HepG2 (cell line): Measurements from ENCODE around the gene FUOM. TPM values are rescaled to one million over a fixed set of nuclear protein-coding genes. Genes with fewer than 3 reads are reported as not detected.

Experiments
- AGO2 ChIP-seq: fragments of 200-400 bp; formaldehyde crosslinking; optimal IDR thresholded peaks from 2 replicates; pipeline ENCODE3; 2017; ENCODE audit warnings: mild to moderate bottlenecking, low read depth, low read length, moderate library complexity
- ATF1 ChIP-seq: IDR thresholded peaks from 2 replicates; pipeline ENCODE4 v1.6.1; 2016; ENCODE audit warnings: mild to moderate bottlenecking, control low read depth
- CBX1 ChIP-seq: IDR thresholded peaks from one replicate; pipeline ENCODE4 v1.6.1; 2016; ENCODE audit warnings: antibody characterized with exemption, low read depth
- DZIP1 ChIP-seq: sonication (generic); formaldehyde crosslinking; IDR thresholded peaks from 2 replicates; pipeline ENCODE4 v1.5.0; 2020; ENCODE audit warnings: mild to moderate bottlenecking, missing genetic modification reagents
- EP300 ChIP-seq, 3 experiments: sonication (generic) in 1 of 3; formaldehyde crosslinking in 1 of 3; IDR thresholded peaks; 2 replicates each; pipeline versions ENCODE4 v1.5.1 to v1.6.1; 2011 to 2020; ENCODE audit warnings: low read depth in 2 of 3, low read length in 2 of 3, borderline replicate concordance in 1 of 3, improper control_type of control experiment in 1 of 3, mild to moderate bottlenecking in 1 of 3, missing genetic modification reagents in 1 of 3, moderate library complexity in 1 of 3
- MTA1 ChIP-seq: sonication (generic); formaldehyde crosslinking; IDR thresholded peaks from 2 replicates; pipeline ENCODE4 v1.4.0; 2020; ENCODE audit warnings: missing genetic modification reagents, mild to moderate bottlenecking, borderline replicate concordance
- PBX3 ChIP-seq: sonication (generic); formaldehyde crosslinking; IDR thresholded peaks from 2 replicates; pipeline ENCODE4 v1.8.1; 2023; ENCODE audit warnings: missing genetic modification reagents, inconsistent platforms, borderline replicate concordance
- POLR2AphosphoS5 ChIP-seq: IDR thresholded peaks from 2 replicates; pipeline ENCODE4 v1.6.1; 2012; ENCODE audit warnings: low read depth, low read length
- RBFOX2 ChIP-seq: fragments of 200-400 bp; formaldehyde crosslinking; IDR thresholded peaks from 2 replicates; pipeline ENCODE4 v1.6.1; 2017; ENCODE audit warnings: low read depth, mild to moderate bottlenecking, low read length
- STAT6 ChIP-seq: sonication (generic); formaldehyde crosslinking; IDR thresholded peaks from 2 replicates; pipeline ENCODE4 v1.4.0; 2020; ENCODE audit warnings: missing genetic modification reagents, mild to moderate bottlenecking, borderline replicate concordance
- ZBTB20 ChIP-seq: sonication (generic); formaldehyde crosslinking; IDR thresholded peaks from 2 replicates; pipeline ENCODE4 v1.8.1; 2023; ENCODE audit warnings: missing genetic modification reagents, low read depth, mild to moderate bottlenecking, borderline replicate concordance
- ZFP36 ChIP-seq: fragments of 150-350 bp; IDR thresholded peaks from 2 replicates; pipeline ENCODE4 v1.6.1; 2018; ENCODE audit warnings: borderline replicate concordance, low read length, low read depth; ENCODE audit not compliant: partially characterized antibody
- ZNF3 ChIP-seq: IDR thresholded peaks from 2 replicates; pipeline ENCODE4 v1.7.0; 2017; ENCODE audit warnings: inconsistent platforms
- ZNF747 ChIP-seq: sonication (generic); formaldehyde crosslinking; IDR thresholded peaks from 2 replicates; pipeline ENCODE4 v1.8.1; 2023; ENCODE audit warnings: missing genetic modification reagents, mild to moderate bottlenecking, borderline replicate concordance
- polyA plus RNA-seq, 8 experiments: library from polyadenylated mRNA; depleted of rRNA in 3 of 8; stranded (reverse) in 7 of 8; unstranded in 1 of 8; fragments of >200 nt; fragmentation: Illumina TruSeq in 4 of 8; extraction: Trizol in 4 of 8; gene quantifications; 2 replicates each; pipeline versions ENCODE4 v1.2.1 to v1.2.3, GENCODE V29; 2011 to 2016; ENCODE audit warnings: low read depth in 4 of 8, missing spikeins in 1 of 8, mixed read lengths in 1 of 8; ENCODE audit not compliant: insufficient read depth in 1 of 8
- total RNA-seq, 5 experiments: library from RNA; depleted of rRNA; stranded (reverse); fragments of >200 nt; fragmentation: Illumina TruSeq; extraction: Trizol; gene quantifications; 2 replicates each; pipeline ENCODE4 v1.2.3, GENCODE V29; 2016; ENCODE audit warnings: low read depth in 1 of 5
- TF ChIP-seq, protein P1 (sequence below): fragments of 450-650 bp; IDR thresholded peaks from 2 replicates; pipeline ENCODE4 v1.6.1; 2017
- TF ChIP-seq, protein P2 (sequence below): sonication (generic); formaldehyde crosslinking; IDR thresholded peaks from 2 replicates; pipeline ENCODE4 v1.4.0; 2020; ENCODE audit warnings: mild to moderate bottlenecking, missing genetic modification reagents
- TF ChIP-seq, protein P3 (sequence below): sonication (generic); formaldehyde crosslinking; IDR thresholded peaks from 2 replicates; pipeline ENCODE4 v1.5.0; 2020; ENCODE audit warnings: mild to moderate bottlenecking, missing genetic modification reagents, moderate library complexity

Gene FUOM
- total and polyA plus RNA-seq, 2 of the 13 experiments (the other 11 are each of a cell fraction or from before 2014, with no cell fraction given): 27.5 to 60.4 TPM

DNA sequence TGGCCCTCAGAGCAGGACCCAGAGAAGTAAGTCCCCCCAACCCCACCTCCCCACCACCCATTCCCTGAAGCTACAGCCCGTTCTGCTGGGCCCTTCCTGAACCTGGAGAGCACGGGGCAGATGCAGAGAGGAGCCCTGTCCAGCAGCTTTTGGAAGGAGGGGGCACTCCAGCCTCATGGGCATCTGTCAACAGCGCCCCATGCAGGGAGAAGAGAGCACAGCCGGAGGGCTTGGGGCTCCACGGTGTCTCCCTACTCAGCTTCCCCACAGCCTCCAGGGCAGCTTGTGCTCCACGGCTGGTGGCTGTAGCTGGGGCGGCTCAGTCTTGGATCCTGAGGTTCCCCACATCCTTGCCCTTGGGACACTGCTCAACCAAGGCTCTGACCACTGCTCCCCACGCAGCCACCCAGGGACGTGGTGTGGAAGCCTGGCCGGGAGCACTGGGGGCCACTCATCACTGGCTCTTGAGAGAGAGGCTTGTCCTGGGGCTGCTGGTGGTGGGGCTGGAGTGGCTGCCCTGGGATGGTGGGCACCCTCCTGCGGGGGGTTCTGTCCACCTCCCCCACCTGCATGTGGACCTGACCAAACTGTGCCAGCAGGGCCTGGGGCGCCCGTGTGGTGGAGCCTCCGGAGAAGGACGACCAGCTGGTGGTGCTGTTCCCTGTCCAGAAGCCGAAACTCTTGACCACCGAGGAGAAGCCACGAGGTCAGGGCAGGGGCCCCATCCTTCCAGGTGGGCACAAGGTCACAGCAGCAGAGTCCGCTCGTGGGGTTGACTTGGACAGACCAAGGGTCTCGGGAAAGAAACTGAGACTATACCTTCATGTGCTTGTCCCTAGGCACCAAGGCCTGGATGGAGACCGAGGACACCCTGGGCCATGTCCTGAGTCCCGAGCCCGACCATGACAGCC, 6.2 kb downstream of the FUOM start (continued):
- TF ChIP-seq, protein P1, sequence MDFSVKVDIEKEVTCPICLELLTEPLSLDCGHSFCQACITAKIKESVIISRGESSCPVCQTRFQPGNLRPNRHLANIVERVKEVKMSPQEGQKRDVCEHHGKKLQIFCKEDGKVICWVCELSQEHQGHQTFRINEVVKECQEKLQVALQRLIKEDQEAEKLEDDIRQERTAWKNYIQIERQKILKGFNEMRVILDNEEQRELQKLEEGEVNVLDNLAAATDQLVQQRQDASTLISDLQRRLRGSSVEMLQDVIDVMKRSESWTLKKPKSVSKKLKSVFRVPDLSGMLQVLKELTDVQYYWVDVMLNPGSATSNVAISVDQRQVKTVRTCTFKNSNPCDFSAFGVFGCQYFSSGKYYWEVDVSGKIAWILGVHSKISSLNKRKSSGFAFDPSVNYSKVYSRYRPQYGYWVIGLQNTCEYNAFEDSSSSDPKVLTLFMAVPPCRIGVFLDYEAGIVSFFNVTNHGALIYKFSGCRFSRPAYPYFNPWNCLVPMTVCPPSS: no peak
- TF ChIP-seq ZNF3 (CRISPR knock-in tag) (no peak), STAT6 (CRISPR knock-in tag) (no peak), DZIP1 (CRISPR knock-in tag) (no peak), PBX3 (CRISPR knock-in tag) (no peak), AGO2 (peak; percentile 95), ZFP36 (no peak), RBFOX2 (peak; percentile 61), ZBTB20 (no peak), CBX1 (no peak), ZNF747 (CRISPR knock-in tag) (no peak), POLR2AphosphoS5 (no peak), EP300 (IDR thresholded peaks at IDR 0.05; ENCODE audit: low read depth in 2 of 2, low read length in 2 of 2) (no peak), EP300 (CRISPR knock-in tag; IDR thresholded peaks at IDR 0.05; ENCODE audit: borderline replicate concordance) (no peak), MTA1 (CRISPR knock-in tag) (no peak), ATF1 (CRISPR knock-in tag) (no peak)
- TF ChIP-seq, protein P2, sequence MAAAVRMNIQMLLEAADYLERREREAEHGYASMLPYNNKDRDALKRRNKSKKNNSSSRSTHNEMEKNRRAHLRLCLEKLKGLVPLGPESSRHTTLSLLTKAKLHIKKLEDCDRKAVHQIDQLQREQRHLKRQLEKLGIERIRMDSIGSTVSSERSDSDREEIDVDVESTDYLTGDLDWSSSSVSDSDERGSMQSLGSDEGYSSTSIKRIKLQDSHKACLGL (CRISPR knock-in tag): 0 out of 2 replicates have a peak, but pooled peaks have one; percentile 33
- TF ChIP-seq, protein P3, sequence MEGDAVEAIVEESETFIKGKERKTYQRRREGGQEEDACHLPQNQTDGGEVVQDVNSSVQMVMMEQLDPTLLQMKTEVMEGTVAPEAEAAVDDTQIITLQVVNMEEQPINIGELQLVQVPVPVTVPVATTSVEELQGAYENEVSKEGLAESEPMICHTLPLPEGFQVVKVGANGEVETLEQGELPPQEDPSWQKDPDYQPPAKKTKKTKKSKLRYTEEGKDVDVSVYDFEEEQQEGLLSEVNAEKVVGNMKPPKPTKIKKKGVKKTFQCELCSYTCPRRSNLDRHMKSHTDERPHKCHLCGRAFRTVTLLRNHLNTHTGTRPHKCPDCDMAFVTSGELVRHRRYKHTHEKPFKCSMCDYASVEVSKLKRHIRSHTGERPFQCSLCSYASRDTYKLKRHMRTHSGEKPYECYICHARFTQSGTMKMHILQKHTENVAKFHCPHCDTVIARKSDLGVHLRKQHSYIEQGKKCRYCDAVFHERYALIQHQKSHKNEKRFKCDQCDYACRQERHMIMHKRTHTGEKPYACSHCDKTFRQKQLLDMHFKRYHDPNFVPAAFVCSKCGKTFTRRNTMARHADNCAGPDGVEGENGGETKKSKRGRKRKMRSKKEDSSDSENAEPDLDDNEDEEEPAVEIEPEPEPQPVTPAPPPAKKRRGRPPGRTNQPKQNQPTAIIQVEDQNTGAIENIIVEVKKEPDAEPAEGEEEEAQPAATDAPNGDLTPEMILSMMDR (CRISPR knock-in tag): peak; percentile 41
